Stimulated activated CD4-positive, alpha-beta T cell treated with anti-CD3 and anti-CD28 coated beads, TNF-alpha, amount 100 ng/mL, for 1 hour (primary cell): ENCODE results near the gene PROCA1.
A peak's percentile ranks its signal among the peaks of the same experiment; 100 is the strongest.
"Not testable (repeated sequence)": the region's sequence is repeated elsewhere in the genome, so short reads cannot be mapped to it uniquely, and the experiment has no call there.

Experiments
- DNase-seq, 3 donors: peaks; one replicate each; pipeline ENCODE4 v3.0.0-alpha.2; 2020; ENCODE audit warnings: low read depth in 3 of 3, low spot score in 1 of 3

The PROCA1 gene

DNA sequence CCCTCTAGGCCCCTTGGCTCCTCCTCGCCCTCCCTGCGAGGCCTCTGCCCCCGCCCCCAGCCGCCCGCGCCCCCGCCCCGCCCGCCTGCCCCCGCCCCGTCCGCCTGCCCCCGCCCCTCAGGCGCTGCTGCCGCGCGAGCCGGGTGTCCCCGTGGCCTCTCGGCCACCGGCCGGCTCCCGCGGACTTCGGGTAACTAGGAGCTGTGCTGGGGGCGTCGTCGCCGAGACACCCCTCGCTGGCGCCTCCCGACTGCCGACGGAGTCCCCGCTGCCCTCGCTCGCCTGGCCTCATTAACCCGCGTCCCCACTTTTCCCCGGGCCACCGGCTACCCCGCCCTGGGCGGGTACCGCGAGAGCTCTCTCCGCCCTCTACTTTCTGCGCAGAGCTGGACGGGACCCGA is 14.5 kb upstream of the PROCA1 start, which contains the start of gene TLCD1:
Gene TLCD1 (minus strand): TSS at position 8 of the 401 bp plus-strand sequence. CDS start 136 bp downstream, outside the sequence.
- DNase-seq, result peak in 1 of 3 donors; percentile 59

- peak in 1 of 3 donors; percentile 47 for DNase-seq
Observed at GRCh38 chr17:28725660-28726225, 14.1 kb upstream of the PROCA1 start.

- no peak for DNase-seq
Observed at GRCh38 chr17:28725166-28725659, 13.5 kb upstream of the PROCA1 start.

DNA sequence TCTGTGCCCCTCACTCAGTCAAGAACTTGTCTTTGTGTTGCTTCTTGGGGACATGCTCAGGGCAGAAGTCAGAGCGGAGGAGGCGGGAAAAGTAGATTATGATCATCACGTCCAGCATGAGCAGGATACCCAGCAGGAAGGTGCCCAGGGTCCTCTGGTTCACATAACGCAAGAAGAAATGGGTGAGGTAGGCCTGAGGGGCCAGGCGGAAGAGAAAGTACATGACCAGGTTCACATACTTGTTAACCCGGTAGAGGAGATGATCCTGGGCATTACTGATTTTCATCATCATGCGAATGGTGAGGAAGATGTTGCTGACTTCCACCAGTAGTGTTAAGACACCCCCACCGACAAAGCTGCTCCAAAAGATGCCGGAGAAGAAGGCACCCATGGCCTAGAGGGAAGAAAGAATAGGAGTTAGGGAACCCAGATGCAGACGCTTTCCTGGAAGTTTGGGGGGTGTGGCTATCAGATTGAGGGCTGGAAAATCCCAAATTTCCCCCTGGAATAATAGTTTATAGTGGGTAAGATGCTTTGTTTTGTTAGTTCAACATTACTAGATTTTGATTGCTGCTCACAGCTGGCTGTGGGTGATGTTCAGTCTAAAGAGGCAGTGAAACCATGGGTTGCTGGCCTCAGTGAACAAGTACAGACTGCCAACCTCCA is 12.9 kb upstream of the PROCA1 start:
- no peak for DNase-seq

- not testable (repeated sequence) for DNase-seq
Observed at GRCh38 chr17:28723836-28724499, 12.3 kb upstream of the PROCA1 start.

DNA sequence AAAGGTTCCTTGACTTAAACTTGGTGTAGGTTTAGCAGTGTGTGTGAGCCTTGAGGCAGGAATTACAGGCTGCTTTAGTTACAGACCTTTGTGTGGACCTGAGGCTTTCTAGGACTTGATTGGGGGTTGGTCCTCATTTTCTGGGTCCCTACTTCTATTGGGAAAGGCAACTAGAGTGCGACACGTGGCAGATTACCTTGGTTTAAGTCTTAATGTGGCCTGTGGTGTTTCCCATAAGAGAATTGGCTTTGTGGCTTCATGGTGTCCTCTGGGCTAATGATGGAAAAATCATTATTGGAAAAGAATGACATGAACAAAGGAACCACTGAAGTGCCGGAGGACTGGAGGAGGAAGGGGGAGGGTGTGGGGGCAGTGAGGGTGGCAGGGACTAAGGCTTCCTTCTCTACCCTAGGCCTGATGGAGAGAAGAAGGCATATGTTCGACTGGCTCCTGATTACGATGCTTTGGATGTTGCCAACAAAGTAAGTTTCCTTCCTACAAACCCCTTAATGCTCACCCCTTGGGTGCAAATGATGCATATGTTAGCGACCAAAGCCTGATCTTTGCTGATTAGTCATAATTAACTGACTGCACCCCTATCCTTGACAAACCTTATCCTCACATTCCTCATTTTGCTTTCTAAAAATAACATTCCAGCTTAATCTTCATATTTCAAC is 11.6 kb upstream of the PROCA1 start:
- DNase-seq, result no peak

GRCh38 chr17:28722417-28723158 is 10.9 kb upstream of the PROCA1 start:
- DNase-seq, result no peak

- not testable (repeated sequence) for DNase-seq
Observed at GRCh38 chr17:28720997-28721329, 9.3 kb upstream of the PROCA1 start.

DNA sequence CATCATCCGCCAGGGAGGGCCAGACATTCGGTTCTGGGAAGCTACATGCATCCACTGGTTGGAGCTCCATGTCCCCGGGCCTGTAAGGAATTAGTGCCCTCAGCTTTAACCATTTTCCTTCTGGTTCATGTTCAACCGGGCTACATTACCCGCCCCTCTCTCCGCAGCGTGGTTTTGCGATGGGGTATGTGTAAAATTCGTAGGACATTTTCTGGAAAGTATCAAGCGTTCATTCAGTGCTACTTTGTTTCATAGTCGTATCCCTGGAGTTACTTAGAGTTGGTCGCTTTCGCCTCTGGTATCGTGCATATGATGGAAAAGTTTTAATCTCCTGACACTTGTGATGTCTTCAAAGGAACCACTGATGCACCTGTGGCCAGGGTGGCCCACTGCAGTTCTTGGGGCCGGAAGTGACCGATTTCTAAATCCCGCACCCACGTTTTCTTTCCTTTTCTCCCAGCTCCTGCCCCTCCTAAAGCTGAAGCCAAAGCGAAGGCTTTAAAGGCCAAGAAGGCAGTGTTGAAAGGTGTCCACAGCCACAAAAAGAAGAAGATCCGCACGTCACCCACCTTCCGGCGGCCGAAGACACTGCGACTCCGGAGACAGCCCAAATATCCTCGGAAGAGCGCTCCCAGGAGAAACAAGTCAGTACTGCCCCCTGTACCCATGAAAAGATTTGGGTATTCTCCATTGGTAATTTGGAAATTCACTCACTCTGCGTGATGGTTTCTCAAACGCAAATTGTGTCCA is 8.7 kb upstream of the PROCA1 start:
- DNase-seq, result no peak

- no peak for DNase-seq
Observed at GRCh38 chr17:28719021-28719433, 7.3 kb upstream of the PROCA1 start.

DNA sequence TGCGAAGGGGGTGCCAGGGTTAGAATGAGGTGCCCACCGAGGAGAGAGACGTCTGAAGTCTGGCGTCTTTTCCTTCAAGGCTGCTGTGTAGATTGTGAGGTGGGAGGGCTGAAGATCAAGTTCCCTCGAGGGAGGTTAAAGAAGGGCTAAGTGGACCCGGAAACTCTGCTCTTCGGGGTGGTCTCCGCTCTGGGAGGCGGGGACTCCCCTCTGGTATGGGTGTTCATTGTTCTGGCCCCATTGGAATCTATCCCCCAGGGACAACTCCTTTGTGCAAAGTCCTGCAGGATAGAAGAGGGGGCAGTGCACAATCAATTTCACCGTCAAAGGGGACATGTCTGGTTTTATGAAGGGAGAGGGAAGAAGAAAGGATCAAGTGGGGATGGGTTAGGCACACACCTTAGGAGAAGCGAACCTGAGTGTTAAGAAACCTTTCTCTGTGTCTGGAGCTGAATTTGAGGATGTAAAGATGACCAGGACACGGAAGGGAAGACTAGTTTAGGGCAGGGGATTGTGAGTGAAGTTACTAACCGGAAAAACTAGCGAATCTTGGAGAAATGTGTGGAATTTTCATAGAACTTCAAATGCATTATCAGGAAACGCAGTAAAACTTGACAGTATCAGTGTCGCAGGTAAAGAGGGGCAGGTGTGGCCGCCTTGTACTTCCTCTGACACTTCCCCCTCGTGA is 6.8 kb upstream of the PROCA1 start:
- DNase-seq, result no peak

- no peak for DNase-seq
Observed at GRCh38 chr17:28717578-28718332, 6.1 kb upstream of the PROCA1 start, which contains the start of gene RAB34. Gene RAB34, minus strand, starts transcription at chr17:28717868. Its CDS starts 602 bp downstream, at chr17:28717266.

DNA sequence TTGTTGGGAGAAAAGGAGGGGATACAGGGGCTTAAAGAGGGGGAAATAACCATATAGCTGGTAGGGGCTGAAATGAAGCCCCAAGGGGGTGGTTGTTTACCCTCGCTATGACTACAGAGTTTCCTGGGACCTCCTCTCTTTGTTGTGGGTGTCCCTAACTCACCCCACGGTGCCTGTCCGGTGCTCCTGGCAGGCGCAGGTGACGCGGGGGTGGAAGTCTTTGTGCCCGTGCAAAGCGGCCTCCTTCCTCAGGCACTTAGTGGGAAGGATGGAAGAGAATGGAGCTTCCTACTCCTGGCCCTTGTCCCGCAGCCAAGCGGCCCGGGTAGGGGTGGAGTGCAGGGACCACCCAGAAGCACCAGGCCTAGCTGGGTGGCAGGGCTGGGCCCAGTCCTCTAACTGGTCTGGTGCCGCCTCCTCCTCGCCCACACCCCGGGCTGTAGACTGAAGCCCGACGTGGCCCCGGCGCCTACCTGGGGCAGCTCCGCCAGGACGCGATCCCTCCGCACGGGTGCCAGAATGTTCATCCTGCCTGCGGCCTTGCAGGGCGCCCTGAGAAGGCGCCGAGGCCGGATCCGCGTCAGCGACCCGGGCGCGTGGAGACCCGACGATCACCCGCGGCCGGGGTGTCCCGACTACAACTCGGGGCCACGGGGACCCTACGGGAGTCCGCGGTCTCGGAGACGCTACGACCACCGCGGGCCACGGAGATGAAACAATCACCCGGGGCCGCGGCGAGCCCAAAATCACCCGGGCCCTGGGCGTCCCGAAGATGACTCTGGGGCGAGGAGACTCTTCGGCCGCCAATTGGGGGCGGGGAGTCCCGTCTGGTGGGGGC is 5.3 kb upstream of the PROCA1 start:
- DNase-seq, result no peak

GRCh38 chr17:28715217-28715616 is 3.5 kb upstream of the PROCA1 start:
- DNase-seq, result no peak

DNA sequence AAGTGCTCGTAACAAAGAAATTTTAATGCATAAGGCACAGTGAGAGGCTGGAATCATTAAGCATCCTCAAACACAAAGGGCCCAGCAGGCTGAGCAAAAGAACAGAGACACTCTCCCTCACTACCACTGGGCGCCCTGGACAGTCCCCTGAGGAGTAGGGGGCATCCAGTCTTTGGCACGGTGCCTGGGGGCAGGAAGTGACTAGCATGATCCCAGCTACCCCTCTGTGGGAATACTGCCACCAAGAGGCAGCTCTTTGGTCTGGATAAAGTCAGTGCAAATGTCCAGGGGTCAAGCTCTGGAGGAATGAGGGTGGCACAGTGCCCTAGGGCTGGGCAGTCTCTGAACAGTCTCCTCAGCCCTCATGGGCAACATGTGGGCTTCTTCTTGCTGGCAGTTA is 2.6 kb upstream of the PROCA1 start:
- no peak for DNase-seq

GRCh38 chr17:28712705-28713415 is 1.2 kb upstream of the PROCA1 start:
- DNase-seq, result no peak

DNA sequence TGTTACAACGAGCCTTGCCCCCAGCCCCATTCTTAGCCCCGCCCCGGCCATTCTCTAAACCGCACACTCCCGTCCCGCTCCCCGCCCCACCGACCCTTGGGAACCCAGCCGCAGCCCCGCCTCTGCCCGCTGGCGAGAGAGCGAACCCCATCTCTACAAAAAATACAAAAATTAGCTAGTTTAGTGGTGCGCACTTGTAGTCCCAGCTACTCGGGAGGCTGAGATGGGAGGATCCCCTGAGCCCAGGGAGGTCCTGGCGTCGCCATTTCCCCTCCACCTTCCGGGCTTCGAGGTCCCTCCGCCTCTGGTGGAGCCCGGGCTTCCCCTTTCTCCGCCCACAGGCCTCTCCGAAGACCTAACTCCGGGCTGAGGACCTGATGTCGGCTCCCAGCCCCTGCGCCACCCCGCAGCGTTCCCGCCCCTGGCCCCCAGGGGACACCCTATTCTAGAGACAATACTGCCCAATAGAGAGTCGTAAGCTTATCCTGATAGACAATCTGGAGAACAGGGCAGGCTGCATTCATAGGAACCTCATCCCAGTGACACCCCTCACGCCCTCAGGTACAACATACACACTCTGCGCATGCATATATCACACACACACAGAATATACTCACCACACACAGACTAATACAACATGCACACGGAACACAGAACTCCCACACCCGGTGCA is 480 bp upstream of the PROCA1 start:
- peak in 2 of 3 donors; percentile 37 to 57 for DNase-seq
